ENCODE results near the gene HMG20B.

- no peak for TF ChIP-seq CTCF (IDR thresholded peaks at IDR 0.05)
- TF ChIP-seq EZH2 (IDR thresholded peaks at IDR 0.05): no peak
- no peak for TF ChIP-seq EZH2phosphoT487 (IDR thresholded peaks at IDR 0.05)
Observed at GRCh38 chr19:3620817-3621547, 48.2 kb downstream of the HMG20B start.
